ENCODE measurements around the gene CACNA1C.
"Not testable (repeated sequence)": the region's sequence is repeated elsewhere in the genome, so short reads cannot be mapped to it uniquely, and the experiment has no call there.

Gene CACNA1C

GRCh38 chr12:2251526-2252209 lies 198.9 kb downstream of the CACNA1C start:
- H3K27me3 ChIP-seq, result no peaks in the 10 kb centered on the region
- no peaks in the 10 kb centered on the region for H3K36me3 ChIP-seq
- DNase-seq, result no peak
- H3K4me1 ChIP-seq, result no peaks in the 10 kb centered on the region
- TF ChIP-seq CTCF (IDR thresholded peaks at IDR 0.05; ENCODE audit: low read depth, low read length), result no peak
- H3K4me3 ChIP-seq (ENCODE audit: low read depth, low read length), result no peak overlapping the region
- no peaks in the 10 kb centered on the region for H3K9me3 ChIP-seq

DNA sequence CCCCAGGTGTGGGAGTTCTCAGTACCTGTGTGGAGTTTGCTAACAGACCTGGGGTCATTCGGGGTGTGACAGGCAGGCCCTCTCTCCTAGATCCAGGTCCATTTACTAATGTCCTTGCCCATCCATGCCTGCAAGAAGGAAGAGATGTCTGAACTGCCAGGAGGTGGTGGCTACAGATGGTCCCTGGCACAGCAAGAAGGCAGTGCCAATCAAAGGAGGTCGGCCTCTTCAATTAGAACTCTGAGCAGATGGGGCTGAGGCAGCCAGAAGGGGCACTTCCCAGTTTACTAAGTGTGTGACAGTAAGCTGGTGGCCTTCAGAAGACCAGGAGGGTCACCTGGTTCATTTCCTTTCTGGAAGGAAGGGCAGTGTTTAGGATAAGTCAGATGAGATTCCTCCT lies 202.5 kb downstream of the CACNA1C start:
- Histone ChIP-seq H3K4me3 (ENCODE audit: low read depth, low read length) (no peak overlapping the region), H3K27me3 (peaks cover 3% of the 10 kb centered on the region; the same call in 1 of the 2 replicates), H3K36me3 (no peaks in the 10 kb centered on the region), H3K9me3 (no peaks in the 10 kb centered on the region), H3K4me1 (no peaks in the 10 kb centered on the region)
- no peak for TF ChIP-seq CTCF (IDR thresholded peaks at IDR 0.05; ENCODE audit: low read depth, low read length)
- DNase-seq, result no peak

GRCh38 chr12:2255731-2256130 lies 202.9 kb downstream of the CACNA1C start:
- not testable (repeated sequence) for H3K4me1 ChIP-seq

GRCh38 chr12:2256453-2256852 lies 203.7 kb downstream of the CACNA1C start:
- Histone ChIP-seq H3K27me3 (peaks cover 3% of the 10 kb centered on the region; the same call in 1 of the 2 replicates), H3K9me3 (no peaks in the 10 kb centered on the region), H3K36me3 (no peaks in the 10 kb centered on the region), H3K4me1 (no peaks in the 10 kb centered on the region), H3K4me3 (ENCODE audit: low read depth, low read length) (no peak overlapping the region)
- TF ChIP-seq CTCF (IDR thresholded peaks at IDR 0.05; ENCODE audit: low read depth, low read length), result no peak
- DNase-seq, result no peak

More at GRCh38 chr12:2255731-2256130, 202.9 kb downstream of the CACNA1C start:
- not testable (repeated sequence) for DNase-seq; H3K27me3 ChIP-seq; H3K4me3 ChIP-seq (ENCODE audit: low read depth, low read length); H3K36me3 ChIP-seq; H3K9me3 ChIP-seq

- Histone ChIP-seq H3K27me3 (peaks cover 3% of the 10 kb centered on the region; the same call in 1 of the 2 replicates), H3K4me3 (ENCODE audit: low read depth, low read length) (no peak overlapping the region), H3K36me3 (no peaks in the 10 kb centered on the region), H3K9me3 (no peaks in the 10 kb centered on the region), H3K4me1 (no peaks in the 10 kb centered on the region)
- TF ChIP-seq CTCF (IDR thresholded peaks at IDR 0.05; ENCODE audit: low read depth, low read length), result no peak
- DNase-seq, result no peak
Measured at GRCh38 chr12:2256915-2257314, 204.1 kb downstream of the CACNA1C start.

GRCh38 chr12:2258025-2258424 lies 205.2 kb downstream of the CACNA1C start:
- no peak for DNase-seq
- H3K36me3 ChIP-seq, result no peaks in the 10 kb centered on the region
- no peaks in the 10 kb centered on the region for H3K4me1 ChIP-seq
- peaks cover 3% of the 10 kb centered on the region; the same call in 1 of the 2 replicates for H3K27me3 ChIP-seq
- no peak for TF ChIP-seq CTCF (IDR thresholded peaks at IDR 0.05; ENCODE audit: low read depth, low read length)
- H3K9me3 ChIP-seq, result no peaks in the 10 kb centered on the region
- H3K4me3 ChIP-seq (ENCODE audit: low read depth, low read length), result no peak overlapping the region
